Psoas muscle (tissue), 8 donors: ENCODE measurements around the gene C16orf74. TPM values are rescaled to one million over a fixed set of nuclear protein-coding genes. Genes with fewer than 3 reads are reported as not detected.
A peak's percentile ranks its signal among the peaks of the same experiment; 100 is the strongest.

Source experiments
- ATAC-seq, 4 donors: fragments of 200-7000 bp; cut with Tn5 transposase; one replicate each; pipeline ENCODE4 v1.9.1; 2020; ENCODE audit warnings: moderate library complexity in 3 of 4, mild to moderate bottlenecking in 2 of 4
- DNase-seq, 2 donors: peaks; one replicate each; pipeline ENCODE4 v3.0.0-alpha.2; 2020
- H3K27ac ChIP-seq: fragments of 200-600 bp; one replicate; pipeline ENCODE4 v1.8.0; 2022
- H3K27me3 ChIP-seq, 3 donors: fragments of 200-600 bp in 1 of 3; one replicate each; pipeline versions ENCODE4 v1.6.1 to v1.8.0; 2013 to 2022; ENCODE audit warnings: low read length in 2 of 3, mild to moderate bottlenecking in 2 of 3, moderate library complexity in 1 of 3; ENCODE audit not compliant: insufficient read depth in 3 of 3
- H3K36me3 ChIP-seq, 2 donors: fragments of 200-600 bp in 1 of 2; one replicate each; pipeline versions ENCODE4 v1.6.1 to v1.8.0; 2013 to 2022; ENCODE audit warnings: low read depth in 1 of 2, mild to moderate bottlenecking in 1 of 2, moderate library complexity in 1 of 2; ENCODE audit not compliant: insufficient read depth in 1 of 2
- H3K4me1 ChIP-seq: fragments of 200-600 bp; one replicate; pipeline ENCODE4 v1.8.0; 2022
- H3K4me3 ChIP-seq: fragments of 200-600 bp; one replicate; pipeline ENCODE4 v1.8.0; 2022; ENCODE audit warnings: mild to moderate bottlenecking
- H3K9me3 ChIP-seq: fragments of 200-600 bp; one replicate; pipeline ENCODE4 v1.8.0; 2022
- WGBS, 3 donors: extraction: QIAGEN DNeasy Blood & Tissue Kit; methylation state at CpG; one replicate each; pipeline versions ENCODE4 v1.1.6 to v1.1.7; 2013; 5-methylcytosine and 5-hydroxymethylcytosine counted together
- intact Hi-C, 2 donors: fragments of 100-400 bp; cut with DNase I; formaldehyde crosslinking; loops; one replicate each; pipeline versions ENCODE4 v1.11.0 to v1.14.2; 2022
- polyA plus RNA-seq, 3 donors: library from polyadenylated mRNA; stranded (reverse); fragments of 200-250 nt; gene quantifications; one replicate each; pipeline ENCODE4 v1.2.3, GENCODE V29; 2013
- total RNA-seq, 4 donors: library from RNA; stranded (reverse); fragmentation: NEBNext Ultra II Directional in 2 of 4; extraction: Animal tissue kit (Norgen Biotek cat#: 25700) in 2 of 4; gene quantifications; one replicate each; pipeline versions ENCODE4 v1.2.1 to v1.2.4, GENCODE V29; 2021 to 2023
- TF ChIP-seq, protein P1 (sequence below): fragments of 200-600 bp; IDR thresholded peaks from one replicate; pipeline ENCODE4 v1.8.0; 2022; ENCODE audit warnings: antibody characterized with exemption
- donor health status: healthy with polysubstance abuse.
- donor health status: DM: no; HTN: no; CAD: no; lungs with moderate emphysema.
- donor health status: Bipolar disorder and iron deficiency.
- donor health status: healthy.
- donor health status: DM: yes; HTN: yes; CAD: no.
- donor health status: DM: no; HTN: no; CAD: no.
- donor health status: DM: no; HTN: no; CAD: no.
- donor health status: DM: yes; HTN: yes; CAD: no.

C16orf74 gene
- total and polyA plus RNA-seq, 7 donors, result 0.13 to 3.8 (median 0.24) TPM; not detected in 2

DNA sequence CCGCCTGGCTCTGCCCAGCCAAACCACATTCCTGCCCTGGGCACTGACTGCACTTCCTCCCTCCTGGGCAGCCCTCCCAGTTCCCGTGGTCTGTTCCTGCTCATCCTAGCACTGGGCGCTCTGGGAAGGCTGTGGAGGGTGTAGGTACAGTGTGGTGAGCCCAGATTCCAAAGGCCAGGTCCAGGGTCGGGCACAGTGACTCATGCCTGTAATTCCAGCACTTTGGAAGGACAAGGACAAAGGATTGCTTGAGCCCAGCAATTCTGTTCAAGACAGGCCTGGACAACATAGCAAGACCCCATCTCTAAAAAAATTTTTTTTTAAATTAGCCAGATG is 30.6 kb downstream of the C16orf74 start:
- intact Hi-C loops, result no loop called here
- ATAC-seq, result no peak
- 75 to 86% (median 83%) methylated on average over 4 of the region's 4 CpGs for WGBS, 3 donors
- peaks cover 29% of the 10 kb centered on the region for H3K4me1 ChIP-seq
- TF ChIP-seq, protein P1, sequence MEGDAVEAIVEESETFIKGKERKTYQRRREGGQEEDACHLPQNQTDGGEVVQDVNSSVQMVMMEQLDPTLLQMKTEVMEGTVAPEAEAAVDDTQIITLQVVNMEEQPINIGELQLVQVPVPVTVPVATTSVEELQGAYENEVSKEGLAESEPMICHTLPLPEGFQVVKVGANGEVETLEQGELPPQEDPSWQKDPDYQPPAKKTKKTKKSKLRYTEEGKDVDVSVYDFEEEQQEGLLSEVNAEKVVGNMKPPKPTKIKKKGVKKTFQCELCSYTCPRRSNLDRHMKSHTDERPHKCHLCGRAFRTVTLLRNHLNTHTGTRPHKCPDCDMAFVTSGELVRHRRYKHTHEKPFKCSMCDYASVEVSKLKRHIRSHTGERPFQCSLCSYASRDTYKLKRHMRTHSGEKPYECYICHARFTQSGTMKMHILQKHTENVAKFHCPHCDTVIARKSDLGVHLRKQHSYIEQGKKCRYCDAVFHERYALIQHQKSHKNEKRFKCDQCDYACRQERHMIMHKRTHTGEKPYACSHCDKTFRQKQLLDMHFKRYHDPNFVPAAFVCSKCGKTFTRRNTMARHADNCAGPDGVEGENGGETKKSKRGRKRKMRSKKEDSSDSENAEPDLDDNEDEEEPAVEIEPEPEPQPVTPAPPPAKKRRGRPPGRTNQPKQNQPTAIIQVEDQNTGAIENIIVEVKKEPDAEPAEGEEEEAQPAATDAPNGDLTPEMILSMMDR, result no peak
- no peaks in the 10 kb centered on the region for H3K36me3 ChIP-seq
- no peak overlapping the region for H3K27ac ChIP-seq
- H3K27me3 ChIP-seq, result no peaks in the 10 kb centered on the region
- no peak overlapping the region for H3K4me3 ChIP-seq
- DNase-seq, result no peak
- H3K9me3 ChIP-seq, result no peaks in the 10 kb centered on the region

DNA sequence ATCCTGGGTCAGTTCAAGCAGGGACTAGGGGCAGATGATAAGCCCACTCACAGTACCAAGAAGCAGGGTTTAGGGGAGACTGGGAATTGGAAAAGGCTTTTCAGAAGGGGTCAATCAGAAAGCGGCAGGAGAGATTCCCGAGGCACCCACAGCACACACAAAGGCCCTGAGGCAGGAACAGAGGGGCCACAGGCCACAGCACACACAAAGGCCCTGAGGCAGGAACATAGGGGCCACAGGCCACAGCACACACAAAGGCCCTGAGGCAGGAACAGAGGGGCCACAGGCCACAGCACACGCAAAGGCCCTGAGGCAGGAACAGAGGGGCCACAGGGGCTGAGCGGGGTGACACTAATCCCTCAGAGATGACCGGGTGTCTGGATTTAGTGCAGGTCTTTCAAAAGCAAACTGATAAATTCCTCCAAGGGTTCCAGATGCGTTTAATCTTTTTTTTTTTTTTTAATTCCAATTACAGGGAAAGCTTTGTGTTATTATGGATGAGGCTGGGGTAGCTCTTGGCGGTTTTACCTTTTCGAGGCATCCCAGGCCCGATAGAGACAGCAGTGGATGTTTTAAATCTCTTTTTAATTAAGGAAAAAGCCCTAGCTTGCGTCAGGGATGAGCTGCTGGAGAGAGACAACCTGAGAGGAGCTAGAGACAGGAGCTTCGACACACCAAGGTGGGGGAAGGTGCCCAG is 31.1 kb downstream of the C16orf74 start:
- TF ChIP-seq, protein P1, result no peak
- intact Hi-C loops, result loop anchor here (5.0 kb wide), 3 partner anchors 42 to 472 kb away; no protein-coding TSS in a partner anchor
- 83 to 98% (median 89%) methylated on average over 11 of the region's 11 CpGs for WGBS, 3 donors
- no peak for DNase-seq
- Histone ChIP-seq H3K27me3 (no peaks in the 10 kb centered on the region), H3K4me3 (no peak overlapping the region), H3K36me3 (no peaks in the 10 kb centered on the region), H3K9me3 (no peaks in the 10 kb centered on the region), H3K4me1 (peaks cover 29% of the 10 kb centered on the region), H3K27ac (no peak overlapping the region)
- ATAC-seq, result no peak

DNA sequence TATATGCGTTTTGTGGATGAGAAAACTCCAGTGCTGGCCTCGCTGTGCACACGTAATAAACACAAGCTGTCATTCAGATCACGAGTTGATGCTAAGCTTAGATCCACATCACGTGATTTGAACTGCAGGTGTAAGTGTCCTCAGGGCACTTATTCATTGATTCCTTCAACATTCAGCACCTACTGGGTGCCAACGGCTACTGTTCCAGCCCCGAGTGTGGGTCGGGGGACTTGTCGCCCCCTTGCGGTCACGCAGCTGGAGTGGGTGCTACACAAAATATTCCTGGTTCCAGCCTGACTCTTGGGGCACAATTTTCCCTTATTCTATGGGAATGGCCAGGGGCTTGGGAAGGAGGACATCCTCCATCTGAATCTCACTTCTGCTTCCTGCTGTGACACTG is 32.2 kb downstream of the C16orf74 start:
- no peak overlapping the region for H3K4me3 ChIP-seq
- peaks cover 29% of the 10 kb centered on the region for H3K4me1 ChIP-seq
- ATAC-seq (peak in 2 of 4 donors; percentile 5 to 36), DNase-seq (no peak)
- no peaks in the 10 kb centered on the region for H3K36me3 ChIP-seq
- no peaks in the 10 kb centered on the region for H3K9me3 ChIP-seq
- peaks cover 0 to 2% (median 0%) of the 10 kb centered on the region in 3 donors for H3K27me3 ChIP-seq
- intact Hi-C loops, result loop anchor here (5.0 kb wide), 3 partner anchors 41 to 471 kb away; no protein-coding TSS in a partner anchor
- H3K27ac ChIP-seq, result no peak overlapping the region
- TF ChIP-seq, protein P1, result peak; percentile 46
- 25 to 28% (median 26%) methylated on average over 11 of the region's 11 CpGs for WGBS, 3 donors

GRCh38 chr16:85718153-85718477 is 32.8 kb downstream of the C16orf74 start:
- Histone ChIP-seq H3K27me3 (peaks cover 0 to 2% (median 0%) of the 10 kb centered on the region in 3 donors), H3K4me1 (peaks cover 29% of the 10 kb centered on the region), H3K4me3 (no peak overlapping the region), H3K9me3 (no peaks in the 10 kb centered on the region), H3K27ac (no peak overlapping the region), H3K36me3 (no peaks in the 10 kb centered on the region)
- intact Hi-C loops, result loop anchor here (5.0 kb wide), 3 partner anchors 41 to 471 kb away; no protein-coding TSS in a partner anchor
- TF ChIP-seq, protein P1, result no peak
- 37 to 39% (median 38%) methylated on average over 6 of the region's 6 CpGs for WGBS, 3 donors
- ATAC-seq, result no peak
- DNase-seq, result no peak
